B cell (primary cell): ENCODE measurements around the gene CPNE2. TPM values are rescaled to one million over a fixed set of nuclear protein-coding genes. Genes with fewer than 3 reads are reported as not detected.
A peak's percentile ranks its signal among the peaks of the same experiment; 100 is the strongest.

Experiments used
- ATAC-seq: fragments of 200-7000 bp; cut with Tn5 transposase; one replicate; pipeline ENCODE4 v1.10.0; 2021; ENCODE audit warnings: low read depth, mild to moderate bottlenecking, moderate number of reproducible peaks, moderate library complexity
- CTCF ChIA-PET: fragments of 350-600 bp; sonication (Branson Sonifier 250); formaldehyde crosslinking; loops from one replicate; lab custom pipeline; 2021; ENCODE audit warnings: antibody characterized with exemption, inconsistent platforms; lab: Charles Lee
- POLR2A ChIA-PET: fragments of 350-600 bp; sonication (Branson Sonifier 250); formaldehyde crosslinking; loops from one replicate; lab custom pipeline; 2021; ENCODE audit warnings: antibody characterized with exemption; lab: Charles Lee
- DNase-seq: peaks from one replicate; pipeline ENCODE4 v3.0.0; 2013
- H2AFZ ChIP-seq: 2 replicates; pipeline ENCODE4 v1.6.1; 2012; ENCODE audit warnings: mild to moderate bottlenecking, low read depth, low read length; ENCODE audit not compliant: insufficient read depth, poor library complexity, severe bottlenecking
- H3K27ac ChIP-seq, 2 donors: 1 replicate in 1 of 2; 2 replicates in 1 of 2; pipeline ENCODE4 v1.5.1; 2012 to 2013; ENCODE audit warnings: low read length in 2 of 2, mild to moderate bottlenecking in 2 of 2, moderate library complexity in 1 of 2
- H3K27me3 ChIP-seq, 4 experiments: fragments of 200-600 bp in 1 of 4; sonication (generic) in 1 of 4; replicated peaks in 1 of 4; 1 replicate in 2 of 4; 2 replicates in 2 of 4; pipeline versions ENCODE4 v1.6.1 to v1.7.0; 2013 to 2016; ENCODE audit warnings: low read length in 3 of 4, mild to moderate bottlenecking in 2 of 4, mixed read lengths in 1 of 4, moderate library complexity in 1 of 4; ENCODE audit not compliant: insufficient read depth in 4 of 4, control insufficient read depth in 3 of 4; ENCODE audit errors: control extremely low read depth in 1 of 4
- H3K36me3 ChIP-seq, 2 experiments: replicated peaks in 1 of 2; 1 replicate in 1 of 2; 2 replicates in 1 of 2; pipeline versions ENCODE4 v1.6.1 to v1.7.1; 2013; ENCODE audit warnings: low read length in 1 of 2; ENCODE audit not compliant: insufficient read depth in 2 of 2, control insufficient read depth in 1 of 2; ENCODE audit errors: control extremely low read depth in 1 of 2, extremely low read depth in 1 of 2
- H3K4me1 ChIP-seq, 2 donors: fragments of 200-600 bp in 1 of 2; sonication (generic) in 1 of 2; 1 replicate in 1 of 2; 2 replicates in 1 of 2; pipeline versions ENCODE4 v1.5.1 to v1.6.1; 2013 to 2017; ENCODE audit warnings: low read length in 2 of 2; ENCODE audit not compliant: control insufficient read depth in 2 of 2, insufficient read depth in 2 of 2
- H3K4me2 ChIP-seq: replicated peaks from 2 replicates; pipeline ENCODE3; 2012; ENCODE audit warnings: mild to moderate bottlenecking, low read depth, low read length; ENCODE audit not compliant: poor library complexity, severe bottlenecking
- H3K4me3 ChIP-seq, 5 experiments: fragments of 200-600 bp in 1 of 5; sonication (generic) in 1 of 5; 1 replicate in 3 of 5; 2 replicates in 2 of 5; pipeline versions ENCODE4 v1.5.1 to v1.7.0; 2011 to 2016; ENCODE audit warnings: low read length in 4 of 5, mild to moderate bottlenecking in 4 of 5, low read depth in 2 of 5, control low read depth in 1 of 5, moderate library complexity in 1 of 5; ENCODE audit not compliant: insufficient read depth in 1 of 5; ENCODE audit errors: control extremely low read depth in 1 of 5, extremely low read depth in 1 of 5
- H3K79me2 ChIP-seq: fragments of 200-600 bp; sonication (generic); one replicate; pipeline ENCODE4 v1.6.0; 2016; ENCODE audit warnings: low read length; ENCODE audit not compliant: control insufficient read depth, insufficient read depth
- H3K9ac ChIP-seq: fragments of 200-600 bp; sonication (generic); 2 replicates; pipeline ENCODE4 v1.6.1; 2017; ENCODE audit warnings: mild to moderate bottlenecking, low read length, moderate library complexity
- H3K9me3 ChIP-seq, 3 donors: one replicate each; pipeline versions ENCODE4 v1.6.1 to v1.7.1; 2013; ENCODE audit warnings: low read length in 2 of 3; ENCODE audit not compliant: control insufficient read depth in 2 of 3, insufficient read depth in 1 of 3; ENCODE audit errors: control extremely low read depth in 1 of 3
- H4K20me1 ChIP-seq: 2 replicates; pipeline ENCODE4 v1.6.0; 2012; ENCODE audit warnings: mild to moderate bottlenecking, low read length; ENCODE audit not compliant: insufficient read depth, control insufficient read depth, poor library complexity, severe bottlenecking
- H3K27ac Mint-ChIP-seq: one replicate; pipeline ENCODE4 v1.8.0; 2021; ENCODE audit warnings: mixed read lengths
- H3K27me3 Mint-ChIP-seq: one replicate; pipeline ENCODE4 v1.8.0; 2021; ENCODE audit warnings: mixed read lengths
- H3K4me1 Mint-ChIP-seq: one replicate; pipeline ENCODE4 v1.8.0; 2021; ENCODE audit warnings: mixed read lengths
- H3K4me3 Mint-ChIP-seq: one replicate; pipeline ENCODE4 v1.8.0; 2021; ENCODE audit warnings: mixed read lengths
- H3K9me3 Mint-ChIP-seq: one replicate; pipeline ENCODE4 v1.8.0; 2022; ENCODE audit warnings: mixed read lengths; ENCODE audit not compliant: insufficient read depth
- CTCF ChIP-seq: fragments of 200-600 bp; IDR thresholded peaks from one replicate; pipeline ENCODE4 v1.8.0; 2022; ENCODE audit warnings: antibody characterized with exemption, mild to moderate bottlenecking
- EZH2 ChIP-seq: IDR thresholded peaks from 2 replicates; pipeline ENCODE4 v1.6.1; 2012; ENCODE audit warnings: borderline replicate concordance, low read depth, mild to moderate bottlenecking, moderate library complexity, low read length; ENCODE audit not compliant: insufficient read depth, poor library complexity, severe bottlenecking
- WGBS: methylation state at CpG from one replicate; pipeline ENCODE4 v1.1.5; 2013; ENCODE audit warnings: missing lambda C conversion rate; ENCODE audit not compliant: insufficient coverage; 5-methylcytosine and 5-hydroxymethylcytosine counted together
- intact Hi-C: fragments of 100-400 bp; cut with micrococcal nuclease; formaldehyde crosslinking; loops from one replicate; pipeline ENCODE4 v1.10.0; 2022
- polyA plus RNA-seq: library from polyadenylated mRNA; depleted of rRNA; stranded (reverse); fragments of >200 nt; gene quantifications from 2 replicates; pipeline ENCODE4 v1.2.3, GENCODE V29; 2012
- total RNA-seq, 2 donors: library from RNA; stranded (reverse); fragments of 120-200 nt in 1 of 2; gene quantifications; 1 replicate in 1 of 2; 2 replicates in 1 of 2; pipeline versions ENCODE4 v1.2.3 to v1.2.4, GENCODE V29; 2013 to 2022

CPNE2 gene
- total and polyA plus RNA-seq, 2 donors (not counting 1 experiment from before 2014, with no cell fraction given): 1.5 to 2.9 TPM

- ATAC-seq (no peak), DNase-seq (no peak)
- Histone ChIP-seq H3K79me2 (peaks cover 21% of the 10 kb centered on the region), H3K27ac (no peak overlapping the region), H3K4me1 (no peaks in the 10 kb centered on the region), H3K27me3 (no peaks in the 10 kb centered on the region), H3K9me3 (no peaks in the 10 kb centered on the region), H3K36me3 (peaks cover 1 to 73% of the 10 kb centered on the region in 2 experiments), H2AFZ (no peak overlapping the region), H3K4me3 (no peak overlapping the region), H3K4me2 (no peak overlapping the region), H4K20me1 (peaks cover 4% of the 10 kb centered on the region), H3K9ac (no peak overlapping the region)
- no peak overlapping the region for H3K4me3 Mint-ChIP-seq
- ChIA-PET CTCF (interaction anchor here (0.7 to 1.8 kb wide), 4 partner anchors 14 to 388 kb away, joined by 3 to 4 read pairs (median 3); no protein-coding TSS in a partner anchor), POLR2A (no interaction called here)
- H3K27ac Mint-ChIP-seq: no peak overlapping the region
- no CpG with 5 or more reads among the region's 3 CpGs for WGBS
- H3K4me1 Mint-ChIP-seq: peaks cover 8% of the 10 kb centered on the region
- TF ChIP-seq CTCF (no peak), EZH2 (no peak)
- no peaks in the 10 kb centered on the region for H3K9me3 Mint-ChIP-seq
- intact Hi-C loops: loop anchor here (5.0 to 10.0 kb wide), 2 partner anchors 231 to 299 kb away; partner anchors contain the start of genes HERPUD1 and SLC12A3
- H3K27me3 Mint-ChIP-seq: no peaks in the 10 kb centered on the region
Observed at GRCh38 chr16:57165938-57166337, 73.6 kb downstream of the CPNE2 start.

GRCh38 chr16:57166451-57166850, 74.1 kb downstream of the CPNE2 start:
- Histone ChIP-seq H3K36me3 (peaks cover 1 to 75% of the 10 kb centered on the region in 2 experiments), H3K4me1 (no peaks in the 10 kb centered on the region), H2AFZ (no peak overlapping the region), H3K27me3 (no peaks in the 10 kb centered on the region), H3K4me2 (no peak overlapping the region), H3K79me2 (peaks cover 21% of the 10 kb centered on the region), H3K4me3 (no peak overlapping the region), H4K20me1 (peaks cover 4% of the 10 kb centered on the region), H3K9me3 (no peaks in the 10 kb centered on the region), H3K9ac (no peak overlapping the region), H3K27ac (no peak overlapping the region)
- no peak for TF ChIP-seq CTCF
- no peak for TF ChIP-seq EZH2
- ATAC-seq (no peak), DNase-seq (no peak)
- H3K27me3 Mint-ChIP-seq: no peaks in the 10 kb centered on the region
- H3K4me1 Mint-ChIP-seq: peaks cover 8% of the 10 kb centered on the region
- no peak overlapping the region for H3K4me3 Mint-ChIP-seq
- ChIA-PET POLR2A (no interaction called here), CTCF (interaction anchor here (0.7 to 1.8 kb wide), 4 partner anchors 15 to 388 kb away, joined by 3 to 4 read pairs (median 3); no protein-coding TSS in a partner anchor)
- H3K27ac Mint-ChIP-seq: peak overlapping the region; percentile 17
- intact Hi-C loops: loop anchor here (5.0 to 10.0 kb wide), 2 partner anchors 232 to 299 kb away; partner anchors contain the start of genes HERPUD1 and SLC12A3
- H3K9me3 Mint-ChIP-seq: no peaks in the 10 kb centered on the region
